Osteoblast (primary cell): Measurements from ENCODE around the gene UGP2. TPM values are rescaled to one million over a fixed set of nuclear protein-coding genes. Genes with fewer than 3 reads are reported as not detected.

ENCODE experiments used
- DNase-seq: peaks from one replicate; pipeline ENCODE4 v3.0.0; 2011; ENCODE audit warnings: low spot score, mixed read lengths; ENCODE audit not compliant: insufficient read length; ENCODE audit errors: missing footprints
- H2AFZ ChIP-seq: 2 replicates; pipeline ENCODE4 v1.6.0; 2011; ENCODE audit warnings: mild to moderate bottlenecking, low read length
- H3K27ac ChIP-seq: 2 replicates; pipeline ENCODE4 v1.5.1; 2011; ENCODE audit warnings: mild to moderate bottlenecking, low read depth, low read length, moderate library complexity
- H3K27me3 ChIP-seq: 2 replicates; pipeline ENCODE4 v1.6.0; 2012; ENCODE audit warnings: mild to moderate bottlenecking, control low read depth, inconsistent platforms, low read length, moderate library complexity; ENCODE audit not compliant: insufficient read depth
- H3K36me3 ChIP-seq: 2 replicates; pipeline ENCODE4 v1.5.1; 2011; ENCODE audit warnings: mild to moderate bottlenecking, low read length, control low read depth, moderate library complexity; ENCODE audit not compliant: insufficient read depth
- H3K4me1 ChIP-seq: 2 replicates; pipeline ENCODE4 v1.5.1; 2011; ENCODE audit warnings: mild to moderate bottlenecking, low read length, control low read depth, moderate library complexity; ENCODE audit not compliant: insufficient read depth
- H3K4me2 ChIP-seq: 2 replicates; pipeline ENCODE4 v1.6.0; 2011; ENCODE audit warnings: mild to moderate bottlenecking, low read length; ENCODE audit not compliant: insufficient read depth
- H3K4me3 ChIP-seq: fragments of 200-600 bp; sonication (generic); 3 replicates; pipeline ENCODE4 v1.5.1; 2012; ENCODE audit warnings: mild to moderate bottlenecking, low read length, inconsistent platforms; ENCODE audit not compliant: insufficient read depth
- H3K79me2 ChIP-seq: 2 replicates; pipeline ENCODE4 v1.6.0; 2012; ENCODE audit warnings: mild to moderate bottlenecking, low read length, control low read depth, inconsistent platforms; ENCODE audit not compliant: insufficient read depth
- H3K9me3 ChIP-seq: 2 replicates; pipeline ENCODE4 v1.5.1; 2011; ENCODE audit warnings: low read depth, low read length, control low read depth
- H4K20me1 ChIP-seq: 2 replicates; pipeline ENCODE4 v1.6.0; 2012; ENCODE audit warnings: mild to moderate bottlenecking, low read length, control low read depth; ENCODE audit not compliant: insufficient read depth
- CTCF ChIP-seq: IDR thresholded peaks from 2 replicates; pipeline ENCODE4 v1.5.1; 2011; ENCODE audit warnings: mild to moderate bottlenecking, low read depth, low read length, moderate library complexity; ENCODE audit errors: extremely low read depth
- total RNA-seq: library from RNA; depleted of rRNA; stranded (reverse); fragments of >200 nt; gene quantifications from 2 replicates; pipeline ENCODE4 v1.2.3, GENCODE V29; 2012

Gene UGP2
- total RNA-seq, 1 donor: 123 TPM

- no peak for TF ChIP-seq CTCF
- Histone ChIP-seq H3K4me2 (no peak overlapping the region), H3K36me3 (peaks cover 42% of the 10 kb centered on the region), H2AFZ (no peak overlapping the region), H3K27me3 (no peaks in the 10 kb centered on the region), H3K27ac (no peak overlapping the region), H4K20me1 (no peaks in the 10 kb centered on the region), H3K79me2 (peaks cover 29% of the 10 kb centered on the region), H3K9me3 (no peaks in the 10 kb centered on the region), H3K4me1 (no peaks in the 10 kb centered on the region), H3K4me3 (no peak overlapping the region)
- no peak for DNase-seq
Observed at GRCh38 chr2:63880625-63881024, 38.9 kb downstream of the UGP2 start.

- H3K4me1 ChIP-seq: no peaks in the 10 kb centered on the region
- H3K4me2 ChIP-seq: no peak overlapping the region
- no peaks in the 10 kb centered on the region for H4K20me1 ChIP-seq
- peaks cover 47% of the 10 kb centered on the region for H3K36me3 ChIP-seq
- H3K9me3 ChIP-seq: no peaks in the 10 kb centered on the region
- H3K27me3 ChIP-seq: no peaks in the 10 kb centered on the region
- no peak overlapping the region for H3K4me3 ChIP-seq
- H3K79me2 ChIP-seq: peaks cover 23% of the 10 kb centered on the region
- H2AFZ ChIP-seq: no peak overlapping the region
- TF ChIP-seq CTCF: no peak
- DNase-seq: no peak
- no peak overlapping the region for H3K27ac ChIP-seq
Observed at GRCh38 chr2:63881205-63881604, 39.5 kb downstream of the UGP2 start.

GRCh38 chr2:63882395-63883105 is 40.9 kb downstream of the UGP2 start:
- no peaks in the 10 kb centered on the region for H3K9me3 ChIP-seq
- DNase-seq: no peak
- peaks cover 16% of the 10 kb centered on the region for H3K79me2 ChIP-seq
- H2AFZ ChIP-seq: no peak overlapping the region
- no peaks in the 10 kb centered on the region for H4K20me1 ChIP-seq
- H3K4me2 ChIP-seq: no peak overlapping the region
- no peaks in the 10 kb centered on the region for H3K4me1 ChIP-seq
- no peak overlapping the region for H3K27ac ChIP-seq
- H3K36me3 ChIP-seq: peaks cover 54% of the 10 kb centered on the region
- no peaks in the 10 kb centered on the region for H3K27me3 ChIP-seq
- TF ChIP-seq CTCF: no peak
- H3K4me3 ChIP-seq: no peak overlapping the region

- H3K4me3 ChIP-seq: no peak overlapping the region
- H3K27ac ChIP-seq: no peak overlapping the region
- TF ChIP-seq CTCF: no peak
- H3K4me2 ChIP-seq: no peak overlapping the region
- H3K4me1 ChIP-seq: no peaks in the 10 kb centered on the region
- H4K20me1 ChIP-seq: no peaks in the 10 kb centered on the region
- DNase-seq: no peak
- no peaks in the 10 kb centered on the region for H3K9me3 ChIP-seq
- H3K36me3 ChIP-seq: peaks cover 70% of the 10 kb centered on the region
- no peaks in the 10 kb centered on the region for H3K27me3 ChIP-seq
- no peak overlapping the region for H2AFZ ChIP-seq
- peaks cover 2% of the 10 kb centered on the region for H3K79me2 ChIP-seq
Observed at GRCh38 chr2:63886445-63886844, 44.7 kb downstream of the UGP2 start.
